HG03354 (cell line): ENCODE results near the gene C3orf85.

Source experiments
- ATAC-seq: cut with Tn5 transposase; IDR thresholded peaks from one replicate; pipeline ENCODE4 v1.9.1; 2021; ENCODE audit warnings: mild to moderate bottlenecking; ENCODE audit not compliant: unreplicated experiment, poor library complexity, severe bottlenecking

Gene C3orf85

GRCh38 chr3:109143646-109144045 lies 7.1 kb downstream of the C3orf85 start:
- no peak for ATAC-seq

- ATAC-seq: no peak
Observed at GRCh38 chr3:109149078-109149477, 12.6 kb downstream of the C3orf85 start.

DNA sequence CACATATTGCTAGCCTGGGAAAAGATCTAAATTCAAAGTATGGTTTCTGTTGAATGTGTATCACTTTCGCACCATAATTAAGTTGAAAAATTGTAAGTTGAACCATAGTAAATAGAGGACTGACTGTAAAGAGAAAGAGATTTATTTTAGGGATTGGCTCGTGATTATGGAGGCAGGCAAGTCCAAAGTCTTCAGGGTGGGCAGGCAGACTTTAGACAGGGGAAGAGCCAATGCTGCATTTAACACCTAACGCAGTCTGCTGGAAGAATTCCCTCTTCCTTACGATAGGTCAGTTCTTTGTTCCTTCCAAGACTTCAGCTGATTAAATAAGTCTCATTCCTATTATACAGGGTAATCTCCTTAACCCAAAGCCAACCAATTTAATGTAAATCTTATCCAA lies 15.8 kb downstream of the C3orf85 start:
- ATAC-seq: no peak

- ATAC-seq: no peak
Observed at GRCh38 chr3:109154979-109155378, 18.5 kb downstream of the C3orf85 start.

GRCh38 chr3:109155828-109156227 lies 19.3 kb downstream of the C3orf85 start:
- ATAC-seq: no peak

DNA sequence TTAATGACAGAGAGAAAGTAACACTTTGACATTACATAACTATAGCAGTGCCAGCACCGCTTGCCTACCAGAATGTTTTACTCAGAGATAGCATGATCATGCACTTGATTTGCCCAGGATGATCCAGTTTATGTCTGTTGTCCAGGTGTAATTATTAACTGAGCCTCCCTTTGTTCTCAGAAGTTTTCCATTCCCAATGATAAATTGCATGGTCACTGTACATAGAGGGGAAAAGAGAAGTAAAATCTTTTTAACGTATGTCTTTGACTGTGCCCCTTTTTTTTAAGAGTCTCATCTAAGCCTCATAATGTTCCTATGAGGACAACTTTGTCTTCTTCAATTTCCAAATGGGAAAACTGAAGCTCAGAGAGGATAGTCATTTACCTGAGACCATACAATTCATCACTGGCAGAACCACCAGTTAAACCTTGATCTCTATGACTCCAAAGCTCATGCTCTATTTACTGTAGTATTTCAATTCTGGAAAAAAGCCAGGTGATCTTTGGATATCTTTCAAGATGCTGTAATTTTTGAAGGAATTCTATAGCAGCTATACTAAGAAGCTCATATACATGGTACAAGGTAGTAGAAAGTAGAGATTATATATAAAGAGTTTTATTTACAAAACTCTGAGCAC lies 25.1 kb downstream of the C3orf85 start:
- no peak for ATAC-seq

DNA sequence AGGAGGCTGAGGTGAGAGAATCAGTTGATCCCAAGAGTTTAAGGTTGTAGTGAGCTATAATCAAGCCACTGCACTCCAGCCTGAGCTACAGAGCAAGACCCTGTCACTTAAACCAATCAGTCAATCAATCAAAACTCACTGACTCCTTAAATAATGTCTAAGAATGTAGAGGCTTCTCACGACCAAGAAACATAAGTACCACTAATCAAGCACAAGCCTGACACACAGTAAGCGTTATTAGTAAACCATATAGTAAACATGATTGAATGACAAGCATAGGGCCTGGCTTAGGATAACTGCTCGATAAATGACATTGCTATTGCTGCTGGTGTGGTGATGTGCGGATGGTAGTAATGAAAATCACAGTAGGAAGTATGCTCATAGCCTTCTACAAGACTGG lies 29.4 kb downstream of the C3orf85 start:
- no peak for ATAC-seq

GRCh38 chr3:109171479-109171878 lies 35.0 kb downstream of the C3orf85 start:
- no peak for ATAC-seq

GRCh38 chr3:109175411-109175810 lies 38.9 kb downstream of the C3orf85 start:
- ATAC-seq: no peak

DNA sequence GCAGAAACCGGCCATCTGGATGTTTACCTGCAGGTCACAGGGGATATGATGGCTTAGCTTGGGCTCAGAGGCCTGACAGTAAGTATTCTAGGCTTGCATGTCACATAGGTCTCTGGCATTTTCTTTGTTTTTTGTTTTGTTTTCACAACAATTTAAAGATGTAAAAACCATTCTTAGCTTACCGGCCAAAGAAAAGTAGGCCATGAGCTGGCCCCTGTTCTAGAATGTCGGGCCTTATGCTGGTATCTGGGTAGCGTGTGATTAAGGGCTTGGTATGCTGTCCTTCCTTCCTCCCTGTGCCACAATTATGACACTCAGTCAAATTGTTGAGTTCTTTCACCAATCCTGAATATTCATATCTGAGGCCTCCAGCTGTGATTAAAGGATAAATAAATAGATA lies 40.2 kb downstream of the C3orf85 start:
- no peak for ATAC-seq

DNA sequence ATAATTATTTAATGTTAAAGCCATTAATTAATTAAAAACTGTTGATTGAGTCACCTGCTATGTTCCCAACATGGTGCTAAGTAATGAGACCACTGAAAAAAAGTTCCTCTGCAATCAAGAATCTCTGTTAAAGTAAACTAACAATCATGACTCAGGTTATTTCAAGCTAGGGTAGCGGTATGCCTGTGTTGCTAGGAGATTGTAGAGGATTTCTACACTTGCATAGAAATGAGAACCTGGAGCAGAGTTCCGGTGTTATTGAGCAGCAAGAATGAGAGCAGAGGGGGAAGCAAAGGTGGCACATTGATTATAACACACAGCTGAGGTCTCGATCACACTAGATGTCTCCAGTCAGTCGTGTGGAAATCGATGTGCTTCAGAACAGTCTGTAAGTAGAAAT lies 41.4 kb downstream of the C3orf85 start:
- ATAC-seq: no peak

DNA sequence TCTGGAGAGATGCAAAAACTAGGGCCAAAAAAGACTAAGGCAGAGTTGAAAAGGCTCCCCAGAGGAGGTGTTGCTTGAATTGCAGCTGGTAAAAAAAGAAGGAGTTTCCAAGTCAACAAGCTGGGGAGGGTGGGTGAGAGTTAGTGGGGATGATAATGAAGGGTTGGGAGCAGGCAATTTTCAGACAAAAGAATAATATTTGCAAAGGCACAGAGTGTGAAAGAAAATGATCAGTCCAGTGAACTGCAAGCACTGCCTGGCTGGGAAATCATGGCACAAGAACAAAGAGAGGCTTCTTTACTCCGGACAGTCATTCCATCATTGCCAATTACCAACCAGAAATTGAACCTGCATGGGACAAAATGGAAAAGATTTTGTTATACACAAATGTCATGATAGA lies 42.2 kb downstream of the C3orf85 start:
- ATAC-seq: no peak

GRCh38 chr3:109184726-109185125 lies 48.2 kb downstream of the C3orf85 start:
- no peak for ATAC-seq

GRCh38 chr3:109187390-109187789 lies 50.9 kb downstream of the C3orf85 start:
- ATAC-seq: no peak

- no peak for ATAC-seq
Observed at GRCh38 chr3:109188741-109189140, 52.2 kb downstream of the C3orf85 start.

- ATAC-seq: no peak
Observed at GRCh38 chr3:109191421-109191820, 54.9 kb downstream of the C3orf85 start.

DNA sequence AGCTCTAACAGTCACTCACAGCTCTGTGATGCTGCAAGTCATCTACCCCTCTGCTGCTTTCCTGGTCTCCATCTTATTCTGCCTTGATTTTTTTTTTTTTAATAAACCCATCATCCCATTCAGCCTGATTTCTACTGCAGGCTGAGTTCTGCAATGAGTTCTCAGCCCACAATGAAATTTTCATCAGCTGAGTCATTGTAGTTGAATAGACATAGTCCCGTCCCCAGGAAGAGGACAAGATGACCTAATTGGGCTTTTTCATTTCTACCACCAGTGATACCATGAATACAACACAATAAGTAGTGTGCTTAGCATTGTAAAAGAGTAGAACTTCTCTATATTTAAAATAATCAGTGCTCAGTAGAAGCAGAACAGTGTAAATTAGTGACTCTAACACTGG lies 59.3 kb downstream of the C3orf85 start:
- ATAC-seq: no peak
